ENCODE measurements around the gene SLX4IP.

GRCh38 chr20:10532361-10532760 is 97.3 kb downstream of the SLX4IP start:
- no peak for TF ChIP-seq CTCF (conservative IDR thresholded peaks at IDR 0.05 in 1 of 2, IDR thresholded peaks at IDR 0.05 in 1 of 2; ENCODE audit: low read depth in 1 of 2, low read length in 2 of 2)
- TF ChIP-seq EZH2 (IDR thresholded peaks at IDR 0.05; ENCODE audit: low read length, missing control alignments) = no peak
